T-helper 1 cell (primary cell): ENCODE measurements around the gene STMP1.
A peak's percentile ranks its signal among the peaks of the same experiment; 100 is the strongest.

Experiments used
- DNase-seq, 5 donors: peaks; one replicate each; pipeline ENCODE4 v3.0.0-alpha.2; 2012 to 2020

STMP1 gene

GRCh38 chr7:135704074-135704473 lies 41.8 kb downstream of the STMP1 start:
- DNase-seq, result no peak

GRCh38 chr7:135704698-135705097 lies 42.4 kb downstream of the STMP1 start:
- no peak for DNase-seq

- DNase-seq, result no peak
Observed at GRCh38 chr7:135706038-135706742, 43.9 kb downstream of the STMP1 start.

GRCh38 chr7:135706858-135707569 lies 44.7 kb downstream of the STMP1 start:
- DNase-seq, result no peak

DNA sequence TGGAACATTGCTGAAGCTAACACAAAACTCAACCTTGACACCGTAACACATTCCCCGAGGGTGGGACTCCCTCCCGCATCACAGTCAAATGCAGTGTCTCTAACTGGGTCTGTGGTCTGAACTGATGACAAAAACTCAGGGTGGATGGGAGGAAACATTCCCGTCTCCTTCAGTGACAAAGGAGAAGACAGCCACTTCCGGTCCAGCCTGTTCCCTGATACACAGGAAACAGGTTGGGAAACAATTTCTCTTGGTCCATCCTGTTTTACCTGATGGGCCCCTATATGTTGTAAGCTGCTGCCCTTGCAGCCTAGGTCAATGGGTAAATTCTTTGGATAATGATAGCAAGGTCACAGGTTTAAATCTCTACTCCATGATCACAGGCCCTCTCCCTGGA lies 45.3 kb downstream of the STMP1 start:
- DNase-seq, result no peak

GRCh38 chr7:135708041-135708440 lies 45.7 kb downstream of the STMP1 start:
- no peak for DNase-seq

DNA sequence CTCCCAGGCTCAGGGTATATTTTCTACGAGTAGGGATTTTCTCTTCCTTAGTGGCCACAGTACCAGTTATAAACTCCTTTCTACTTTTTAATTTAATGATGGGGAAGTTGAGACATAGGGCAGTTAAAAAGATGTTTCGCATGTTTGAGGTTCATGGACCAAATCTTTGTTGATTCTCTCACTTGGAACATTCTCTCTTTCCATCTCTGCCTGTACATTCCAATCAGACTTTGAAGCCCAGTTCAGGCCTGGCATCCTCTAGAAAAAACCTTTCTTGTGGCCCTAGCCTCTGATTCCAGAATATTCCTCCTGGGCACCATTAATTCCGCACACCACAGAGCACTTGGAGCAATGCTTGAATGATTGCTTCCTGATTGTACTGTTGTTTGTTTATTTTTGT lies 47.2 kb downstream of the STMP1 start:
- DNase-seq, result no peak

DNA sequence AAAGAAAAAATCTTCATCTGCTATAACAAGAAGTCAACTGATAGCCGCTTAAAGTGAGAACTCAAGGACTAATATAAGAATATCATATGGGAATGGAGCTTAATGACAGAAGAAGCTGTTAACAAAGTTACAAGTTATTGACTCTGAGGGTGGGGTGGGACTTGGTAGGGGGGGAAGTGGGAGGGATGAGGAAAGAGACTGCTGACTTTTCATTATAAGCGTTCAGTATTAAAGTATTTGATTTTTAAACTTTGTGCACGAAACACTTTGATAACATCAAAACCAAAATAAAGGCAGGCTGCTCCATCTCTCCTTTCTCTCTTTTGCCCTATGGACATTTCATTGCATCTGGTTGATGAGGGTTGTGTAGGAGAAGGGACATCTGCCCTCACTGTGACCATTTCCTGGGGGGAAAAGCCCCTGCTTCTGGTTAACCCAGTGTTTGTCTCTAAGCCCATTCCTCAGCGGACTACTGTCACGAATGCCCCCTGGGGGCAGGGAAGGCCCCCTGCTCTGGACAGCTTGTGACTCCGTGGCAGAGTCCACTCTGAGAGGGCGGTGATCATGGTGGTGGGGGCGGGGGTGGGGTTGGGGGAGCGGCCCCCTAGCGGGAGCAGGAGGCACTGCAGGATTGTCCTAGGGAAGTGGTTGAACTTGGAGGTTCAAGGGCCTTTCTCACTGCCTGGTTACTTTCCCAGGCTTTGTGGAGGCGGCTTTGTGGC lies 48.3 kb downstream of the STMP1 start:
- DNase-seq, result peak in 1 of 5 donors; percentile 9

- DNase-seq, result no peak
Observed at GRCh38 chr7:135711139-135711469, 48.8 kb downstream of the STMP1 start.

- no peak for DNase-seq
Observed at GRCh38 chr7:135712182-135712782, 50.0 kb downstream of the STMP1 start.

GRCh38 chr7:135712796-135713195 lies 50.5 kb downstream of the STMP1 start:
- no peak for DNase-seq

GRCh38 chr7:135713836-135714470 lies 51.6 kb downstream of the STMP1 start:
- no peak for DNase-seq

DNA sequence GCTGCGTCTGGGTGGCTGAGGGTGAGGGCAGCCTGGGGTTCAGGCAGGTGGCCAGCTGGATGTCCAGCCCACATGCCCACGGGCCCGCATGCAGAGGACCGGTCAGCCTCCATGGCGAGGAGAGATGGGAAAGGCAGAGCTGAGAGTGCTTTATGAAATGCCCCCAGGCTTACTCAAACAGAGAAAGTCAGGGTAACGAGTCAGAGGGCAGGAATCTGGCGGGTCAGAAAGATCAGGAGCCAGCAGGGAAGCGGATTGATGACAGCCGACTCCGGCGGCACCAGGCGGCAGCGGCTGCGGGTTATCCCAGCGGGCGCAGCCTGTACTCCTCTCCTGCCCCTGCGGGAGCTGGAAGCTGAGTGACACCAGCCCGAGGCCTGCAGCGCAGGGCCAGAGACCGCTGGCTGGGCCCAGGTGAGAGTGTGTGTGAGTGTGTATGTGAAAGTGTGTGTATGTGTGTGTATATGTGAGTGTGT lies 52.3 kb downstream of the STMP1 start:
- no peak for DNase-seq

GRCh38 chr7:135715055-135715522 lies 52.8 kb downstream of the STMP1 start:
- no peak for DNase-seq

DNA sequence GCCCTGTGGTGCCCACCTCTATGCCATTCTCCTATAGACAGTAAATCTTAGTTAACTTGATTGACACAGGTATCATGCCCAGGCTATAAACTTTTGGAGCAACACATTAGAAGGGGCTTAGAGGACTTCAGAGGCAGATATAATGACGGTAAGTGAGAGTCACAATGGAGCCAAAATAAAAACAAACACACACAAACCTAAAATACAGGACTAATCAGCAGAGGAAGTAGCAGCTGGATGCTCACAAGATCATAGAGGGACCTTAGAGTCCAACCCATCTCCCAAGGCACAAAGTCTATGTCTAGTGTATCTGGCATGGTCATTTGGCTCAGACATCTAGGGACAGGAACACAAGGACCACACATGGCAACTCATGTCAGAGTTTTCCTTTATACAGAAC lies 53.4 kb downstream of the STMP1 start:
- no peak for DNase-seq

DNA sequence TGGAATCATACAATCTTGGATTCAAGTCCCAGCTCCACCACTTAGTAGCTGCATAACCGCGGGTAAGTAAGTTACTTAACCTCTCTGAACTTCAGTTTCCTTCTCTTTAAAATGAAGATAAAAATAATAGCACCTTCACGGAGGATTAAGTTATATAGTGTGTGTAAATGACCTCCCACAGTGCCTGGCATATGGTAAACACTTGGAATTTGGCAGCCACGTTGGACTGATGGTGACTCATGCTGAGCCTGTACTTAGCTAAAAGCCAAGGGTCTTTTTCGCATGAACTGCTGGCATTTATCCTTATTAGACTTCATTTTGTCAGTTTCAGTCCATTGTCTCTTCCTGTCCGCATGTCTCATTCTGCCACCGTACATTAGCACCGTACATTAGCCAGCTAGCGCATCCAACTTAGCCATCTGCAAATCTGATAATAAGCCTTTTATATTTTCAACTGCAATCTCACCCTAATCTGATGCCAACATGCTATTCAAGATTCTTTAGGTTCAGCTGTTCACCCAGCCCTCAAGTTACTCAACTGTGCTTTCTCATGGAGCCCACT lies 54.4 kb downstream of the STMP1 start:
- DNase-seq, result no peak

- no peak for DNase-seq
Observed at GRCh38 chr7:135717693-135718092, 55.4 kb downstream of the STMP1 start.

- no peak for DNase-seq
Observed at GRCh38 chr7:135718219-135718618, 55.9 kb downstream of the STMP1 start.

DNA sequence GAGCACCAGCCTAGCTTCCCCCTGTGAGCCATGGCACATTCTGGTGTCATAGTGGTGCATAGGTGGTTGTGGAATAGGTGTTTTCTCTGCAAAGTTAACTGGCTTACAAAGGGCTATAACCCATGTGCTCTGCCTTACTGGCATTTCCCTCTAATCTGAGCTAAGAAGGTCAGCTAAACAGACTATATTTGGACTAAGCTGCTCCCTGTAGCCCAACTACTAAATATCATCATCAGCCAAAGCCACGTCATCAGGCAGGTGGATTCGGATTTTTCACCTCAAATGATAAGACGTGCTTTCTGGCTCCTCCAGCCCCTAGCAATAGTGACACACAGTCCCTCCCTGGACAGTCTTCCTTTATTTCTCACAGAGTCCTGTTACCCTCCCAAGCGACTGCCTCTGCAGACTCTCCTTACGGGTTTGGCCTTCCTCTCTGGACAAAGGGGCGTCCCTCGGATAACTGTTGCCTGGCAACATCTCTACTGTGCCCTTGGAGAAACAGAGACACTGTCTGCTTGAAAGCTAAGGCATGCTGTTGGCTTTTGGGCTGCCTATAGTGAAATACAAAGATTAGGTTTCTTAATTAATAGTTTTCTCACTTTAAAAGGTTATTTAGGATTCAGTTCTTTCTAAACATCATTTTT lies 56.6 kb downstream of the STMP1 start:
- DNase-seq, result no peak

DNA sequence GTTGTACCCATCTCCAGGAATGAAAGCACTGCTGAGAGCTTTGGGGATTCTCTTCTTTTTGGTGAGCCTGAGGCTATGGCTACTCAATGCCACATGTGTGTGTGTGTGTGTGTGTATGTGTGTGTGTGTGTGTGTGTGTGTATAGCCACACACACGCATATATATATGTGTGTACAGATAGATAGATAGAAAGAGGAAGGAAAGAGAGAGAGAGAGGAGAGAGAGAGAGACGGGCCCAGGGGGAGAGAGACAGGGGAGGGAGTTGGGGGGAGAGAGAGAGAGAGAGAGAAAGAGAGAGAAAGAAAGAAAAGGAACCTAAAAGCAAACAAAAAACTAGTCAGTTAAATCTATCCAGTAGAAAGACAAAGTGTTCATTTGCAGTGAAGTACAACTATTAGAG lies 57.4 kb downstream of the STMP1 start:
- no peak for DNase-seq

DNA sequence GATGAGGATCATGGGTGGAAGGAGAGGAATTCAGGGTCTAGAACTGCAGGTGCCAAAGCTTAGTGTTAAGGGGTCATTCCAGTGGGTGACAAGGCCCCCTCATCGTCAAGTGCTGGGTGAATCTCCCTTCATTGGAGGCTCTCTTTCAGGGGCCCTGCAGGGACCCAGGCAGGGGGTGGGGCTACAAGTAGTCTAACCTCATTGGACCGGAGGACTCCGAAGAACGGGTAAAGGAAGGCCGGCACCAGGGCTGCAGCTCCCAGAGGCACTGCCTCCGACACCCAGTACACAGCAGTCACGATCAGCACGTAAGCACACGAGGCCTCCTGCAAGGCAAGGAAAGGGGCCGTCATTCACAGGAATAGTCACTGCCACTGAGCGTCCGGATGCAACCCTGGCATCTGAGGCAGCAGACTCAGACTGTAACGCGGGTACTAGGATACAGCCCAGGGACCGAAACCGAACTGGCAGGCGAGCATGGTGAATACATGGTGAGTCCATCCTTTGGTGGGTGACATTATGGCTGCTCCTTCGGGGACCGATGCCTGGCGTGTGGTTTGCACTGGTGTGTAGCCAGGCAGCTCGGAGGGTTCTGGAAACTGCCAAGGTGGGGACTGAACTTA lies 59.0 kb downstream of the STMP1 start:
- no peak for DNase-seq
